CD4-positive, alpha-beta T cell treated with Interferon gamma for 1 hour (primary cell): Measurements from ENCODE around the gene EPHA6.
"Not testable (repeated sequence)": the region's sequence is repeated elsewhere in the genome, so short reads cannot be mapped to it uniquely, and the experiment has no call there.

Source experiments
- DNase-seq: peaks from one replicate; pipeline ENCODE4 v3.0.0-alpha.2; 2020

Gene EPHA6

GRCh38 chr3:96931119-96931862 is 116.9 kb downstream of the EPHA6 start:
- no peak for DNase-seq

GRCh38 chr3:96942131-96942530 is 127.7 kb downstream of the EPHA6 start:
- not testable (repeated sequence) for DNase-seq

GRCh38 chr3:96958856-96959255 is 144.5 kb downstream of the EPHA6 start:
- no peak for DNase-seq

- no peak for DNase-seq
Measured at GRCh38 chr3:96959474-96959873, 145.1 kb downstream of the EPHA6 start.

GRCh38 chr3:96959901-96960641 is 145.7 kb downstream of the EPHA6 start:
- DNase-seq: no peak

GRCh38 chr3:96960661-96961330 is 146.4 kb downstream of the EPHA6 start:
- no peak for DNase-seq

GRCh38 chr3:96961576-96961975 is 147.2 kb downstream of the EPHA6 start:
- no peak for DNase-seq

GRCh38 chr3:96966181-96966929 is 152.0 kb downstream of the EPHA6 start:
- no peak for DNase-seq

- DNase-seq: no peak
Measured at GRCh38 chr3:96970211-96970610, 155.8 kb downstream of the EPHA6 start.

- DNase-seq: no peak
Measured at GRCh38 chr3:96977671-96978070, 163.3 kb downstream of the EPHA6 start.

- DNase-seq: not testable (repeated sequence)
Measured at GRCh38 chr3:96983716-96984115, 169.3 kb downstream of the EPHA6 start.

- no peak for DNase-seq
Measured at GRCh38 chr3:96986241-96986640, 171.8 kb downstream of the EPHA6 start.

- no peak for DNase-seq
Measured at GRCh38 chr3:96991231-96991630, 176.8 kb downstream of the EPHA6 start.

GRCh38 chr3:96991800-96992365 is 177.5 kb downstream of the EPHA6 start:
- no peak for DNase-seq

GRCh38 chr3:96994988-96995387 is 180.6 kb downstream of the EPHA6 start:
- DNase-seq: no peak

GRCh38 chr3:96996009-96996408 is 181.6 kb downstream of the EPHA6 start:
- no peak for DNase-seq

GRCh38 chr3:97001611-97002010 is 187.2 kb downstream of the EPHA6 start:
- no peak for DNase-seq

- DNase-seq: no peak
Measured at GRCh38 chr3:97009427-97010019, 195.1 kb downstream of the EPHA6 start.

- DNase-seq: no peak
Measured at GRCh38 chr3:97010881-97011657, 196.7 kb downstream of the EPHA6 start.

- no peak for DNase-seq
Measured at GRCh38 chr3:97021778-97022177, 207.4 kb downstream of the EPHA6 start.

GRCh38 chr3:97025612-97026011 is 211.2 kb downstream of the EPHA6 start:
- not testable (repeated sequence) for DNase-seq
